GM13976 (cell line): Measurements from ENCODE around the gene STPG1.

Experiments
- DNase-seq: peaks from one replicate; pipeline ENCODE4 v3.0.0; 2012; ENCODE audit warnings: low spot score
- CTCF ChIP-seq: IDR thresholded peaks from 2 replicates; pipeline ENCODE4 v1.5.1; 2012; ENCODE audit warnings: borderline replicate concordance, mild to moderate bottlenecking; ENCODE audit not compliant: insufficient read depth; ENCODE audit errors: extremely low read depth, missing control alignments, control extremely low read depth
- in situ Hi-C: fragments of 300-500 bp; cut with MboI; formaldehyde crosslinking; loops from one replicate; pipeline ENCODE4 v1.12.0; 2022; ENCODE audit warnings: low sequenced_read_pairs, mixed read lengths, inconsistent platforms; ENCODE audit not compliant: unreplicated experiment

STPG1 gene

GRCh38 chr1:24391882-24392603 lies 21.5 kb downstream of the STPG1 start:
- peak; percentile 78 for DNase-seq
- TF ChIP-seq CTCF = peak; percentile 73
- in situ Hi-C loops = loop anchor here (5.0 kb wide), 1 partner anchor 190 kb away; no protein-coding TSS in a partner anchor

GRCh38 chr1:24390924-24391782 lies 22.4 kb downstream of the STPG1 start:
- DNase-seq = peak; percentile 73
- in situ Hi-C loops = loop anchor here (5.0 kb wide), 1 partner anchor 189 kb away; no protein-coding TSS in a partner anchor
- TF ChIP-seq CTCF = peak; percentile 94

DNA sequence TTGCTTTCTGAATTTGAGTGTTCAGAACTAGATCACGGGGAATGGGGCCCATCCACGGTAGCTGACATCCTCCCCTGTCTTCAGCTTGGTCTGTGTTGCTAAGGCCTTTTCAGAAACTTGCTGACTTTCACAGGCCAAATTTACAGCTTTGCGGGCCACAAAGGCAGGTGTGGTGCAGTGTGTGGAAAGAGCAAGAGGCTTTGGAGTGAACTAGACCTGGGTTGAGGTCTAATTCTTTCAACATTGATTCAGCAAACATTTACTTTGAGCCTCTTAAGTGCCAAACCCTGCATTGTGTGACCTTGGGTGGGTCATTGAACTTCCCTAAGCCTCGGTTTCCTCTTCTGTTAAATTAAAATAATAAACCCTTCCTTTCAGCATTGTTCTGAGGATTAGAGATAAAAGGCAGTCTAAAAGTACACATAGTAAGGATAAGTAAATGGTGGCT lies 24.3 kb downstream of the STPG1 start:
- TF ChIP-seq CTCF = no peak
- no peak for DNase-seq
- in situ Hi-C loops = no loop called here

GRCh38 chr1:24388331-24388885 lies 25.2 kb downstream of the STPG1 start:
- in situ Hi-C loops = no loop called here
- no peak for TF ChIP-seq CTCF
- DNase-seq = no peak

DNA sequence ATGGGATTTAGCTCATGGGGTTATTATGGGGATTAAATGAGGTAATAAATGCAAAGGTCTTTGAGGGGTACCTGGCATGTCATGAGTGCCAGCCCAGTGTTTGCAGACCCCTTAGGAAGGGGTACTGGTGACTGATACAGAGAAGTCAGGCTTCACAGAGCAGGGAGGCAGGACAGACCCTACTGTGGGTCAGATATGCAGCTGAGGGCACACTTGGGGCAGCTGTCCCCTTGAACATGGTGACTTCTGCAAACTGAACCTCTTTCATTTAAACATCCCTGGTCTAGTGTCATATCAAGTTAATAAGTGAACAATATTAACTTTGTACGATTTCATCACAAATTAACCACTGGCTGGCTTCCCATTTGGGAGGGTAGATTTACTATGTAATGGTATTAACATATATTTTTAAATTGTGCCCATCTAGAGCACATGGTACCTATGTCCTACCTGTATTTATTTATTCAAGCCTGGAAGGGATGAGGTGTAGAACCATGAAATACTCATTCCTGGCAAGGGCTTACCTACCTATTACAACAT lies 25.9 kb downstream of the STPG1 start:
- in situ Hi-C loops = no loop called here
- no peak for DNase-seq

GRCh38 chr1:24386931-24387330 lies 26.7 kb downstream of the STPG1 start:
- TF ChIP-seq CTCF = no peak
- in situ Hi-C loops = no loop called here
- no peak for DNase-seq

More for the DNA sequence above, 25.9 kb downstream of the STPG1 start:
- TF ChIP-seq CTCF = no peak
